ENCODE data around the gene RND2.

RND2 gene

GRCh38 chr17:42980274-42980765 is 44.7 kb upstream of the RND2 start, which contains the start of gene RUNDC1:
Gene RUNDC1 (plus strand): TSS chr17:42980565. CDS start chr17:42980577, 12 bp downstream.
- Histone ChIP-seq H3K4me2 (peak within 1 kb of the TSS; percentile 89), H3K27me3 (ENCODE audit: insufficient read depth, low read depth) (no peaks in the 10 kb centered on the region), H3K27ac (peak within 1 kb of the TSS; percentile 78), H3K36me3 (ENCODE audit: insufficient read depth) (no peaks in the 10 kb centered on the region), H2AFZ (ENCODE audit: low read depth) (peak within 1 kb of the TSS; percentile 87), H3K4me1 (ENCODE audit: low read depth, poor library complexity, severe bottlenecking) (peaks cover 35% of the 10 kb centered on the region), H3K9ac (peak within 1 kb of the TSS; percentile 66), H3K79me2 (ENCODE audit: insufficient read depth, low read depth) (peaks cover 30% of the 10 kb centered on the region; the same call in 1 of the 2 replicates), H3K4me3 (IDR thresholded peaks at IDR 0.05; ENCODE audit: insufficient read depth, low read depth, low read length) (no peak within 1 kb of the TSS), H4K20me1 (ENCODE audit: insufficient read depth) (no peaks in the 10 kb centered on the region)
- no peak for TF ChIP-seq CTCF (conservative IDR thresholded peaks at IDR 0.05; ENCODE audit: low read depth, low read length)

GRCh38 chr17:42980766-42981397 is 44.1 kb upstream of the RND2 start:
- Histone ChIP-seq H3K4me1 (ENCODE audit: low read depth, poor library complexity, severe bottlenecking) (peaks cover 41% of the 10 kb centered on the region), H3K9ac (peak overlapping the region; percentile 66), H3K36me3 (ENCODE audit: insufficient read depth) (no peaks in the 10 kb centered on the region), H2AFZ (ENCODE audit: low read depth) (peak overlapping the region; percentile 87), H4K20me1 (ENCODE audit: insufficient read depth) (no peaks in the 10 kb centered on the region), H3K4me3 (IDR thresholded peaks at IDR 0.05; ENCODE audit: insufficient read depth, low read depth, low read length) (no peak overlapping the region), H3K4me2 (peak overlapping the region; percentile 89), H3K27ac (peak overlapping the region; percentile 78), H3K79me2 (ENCODE audit: insufficient read depth, low read depth) (peaks cover 32% of the 10 kb centered on the region; the same call in 1 of the 2 replicates), H3K27me3 (ENCODE audit: insufficient read depth, low read depth) (no peaks in the 10 kb centered on the region)
- no peak for TF ChIP-seq CTCF (conservative IDR thresholded peaks at IDR 0.05; ENCODE audit: low read depth, low read length)

DNA sequence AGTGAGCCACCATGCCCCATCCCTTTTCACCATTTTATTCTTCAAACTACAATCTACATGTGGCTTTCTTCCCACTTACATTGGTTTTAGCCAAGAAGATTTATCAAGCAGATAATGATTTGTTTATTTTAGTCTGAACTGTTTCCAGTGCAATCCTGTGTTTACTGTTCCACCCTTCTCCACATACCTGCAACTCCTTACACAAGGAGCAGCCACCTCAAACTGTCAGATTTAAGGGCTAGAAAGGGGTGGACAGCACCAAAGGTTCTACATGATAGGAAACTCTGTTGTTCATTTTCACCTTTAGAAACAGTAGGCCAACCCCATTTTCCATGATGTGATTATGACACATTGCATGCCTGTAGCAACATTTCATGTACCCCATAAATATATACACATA is 42.8 kb upstream of the RND2 start:
- no peaks in the 10 kb centered on the region for H3K27me3 ChIP-seq (ENCODE audit: insufficient read depth, low read depth)
- no peak overlapping the region for H3K9ac ChIP-seq
- no peak overlapping the region for H2AFZ ChIP-seq (ENCODE audit: low read depth)
- H3K36me3 ChIP-seq (ENCODE audit: insufficient read depth), result no peaks in the 10 kb centered on the region; the same call in 1 of the 2 replicates
- H3K4me1 ChIP-seq (ENCODE audit: low read depth, poor library complexity, severe bottlenecking), result peaks cover 41% of the 10 kb centered on the region
- H4K20me1 ChIP-seq (ENCODE audit: insufficient read depth), result no peaks in the 10 kb centered on the region
- H3K4me3 ChIP-seq (IDR thresholded peaks at IDR 0.05; ENCODE audit: insufficient read depth, low read depth, low read length), result no peak overlapping the region
- peaks cover 32% of the 10 kb centered on the region; the same call in 1 of the 2 replicates for H3K79me2 ChIP-seq (ENCODE audit: insufficient read depth, low read depth)
- no peak for TF ChIP-seq CTCF (conservative IDR thresholded peaks at IDR 0.05; ENCODE audit: low read depth, low read length)
- peak overlapping the region; percentile 89; the same call in 1 of the 2 replicates for H3K4me2 ChIP-seq
- no peak overlapping the region for H3K27ac ChIP-seq

- Histone ChIP-seq H3K79me2 (ENCODE audit: insufficient read depth, low read depth) (peaks cover 32% of the 10 kb centered on the region; the same call in 1 of the 2 replicates), H3K9ac (no peak overlapping the region)
These were observed 39.8 kb upstream of the RND2 start for GRCh38 chr17:42985225-42985624.

More at GRCh38 chr17:42985225-42985624, 39.8 kb upstream of the RND2 start:
- Histone ChIP-seq H3K36me3 (ENCODE audit: insufficient read depth) (peaks cover 5% of the 10 kb centered on the region; the same call in 1 of the 2 replicates), H4K20me1 (ENCODE audit: insufficient read depth) (no peaks in the 10 kb centered on the region), H3K4me3 (IDR thresholded peaks at IDR 0.05; ENCODE audit: insufficient read depth, low read depth, low read length) (no peak overlapping the region), H3K4me1 (ENCODE audit: low read depth, poor library complexity, severe bottlenecking) (peaks cover 30% of the 10 kb centered on the region), H3K27ac (no peak overlapping the region; the same call in 1 of the 2 replicates), H3K27me3 (ENCODE audit: insufficient read depth, low read depth) (no peaks in the 10 kb centered on the region), H3K4me2 (0 out of 2 replicates have a peak overlapping the region, but pooled peaks have one; percentile 33), H2AFZ (ENCODE audit: low read depth) (no peak overlapping the region)
- no peak for TF ChIP-seq CTCF (conservative IDR thresholded peaks at IDR 0.05; ENCODE audit: low read depth, low read length)
